Peyer's patch (tissue), 4 donors: Measurements from ENCODE around the gene GALNT2.

ENCODE experiments used
- POLR2A ChIP-seq, 2 donors: fragments of 450-650 bp; IDR thresholded peaks; one replicate each; pipeline ENCODE4 v1.5.1; 2017; ENCODE audit warnings: antibody characterized with exemption in 2 of 2, mild to moderate bottlenecking in 2 of 2, moderate library complexity in 2 of 2
- TF ChIP-seq, protein P1 (sequence below), 6 experiments: fragments of 450-650 bp in 4 of 6; fragments of 200-600 bp in 2 of 6; sonication (generic) in 1 of 6; IDR thresholded peaks; one replicate each; pipeline ENCODE4 v1.5.1; 2017 to 2019; ENCODE audit warnings: antibody characterized with exemption in 6 of 6, mild to moderate bottlenecking in 3 of 6, moderate library complexity in 1 of 6

DNA sequence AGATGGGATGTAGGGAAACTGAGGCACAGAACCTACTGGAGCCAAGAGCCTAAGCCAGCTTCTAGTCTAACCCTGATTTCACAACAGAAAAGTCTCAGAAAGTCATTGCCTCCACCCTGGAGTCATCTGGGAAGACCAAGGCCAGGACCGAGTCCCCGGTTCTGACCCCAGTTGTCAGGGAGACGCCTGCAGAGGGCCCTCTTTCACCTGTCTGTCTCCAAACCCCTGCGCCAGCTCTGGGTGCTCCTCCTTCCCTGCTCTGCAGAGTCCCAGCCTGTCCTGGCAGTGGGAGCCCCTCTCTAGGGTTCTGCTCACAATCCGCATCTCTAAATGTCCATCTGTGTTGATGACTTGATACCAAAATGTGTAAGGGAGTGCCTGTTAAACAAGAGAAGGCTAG is 209.4 kb downstream of the GALNT2 start:
- no peak for TF ChIP-seq POLR2A (IDR thresholded peaks at IDR 0.05)
- TF ChIP-seq, protein P1, sequence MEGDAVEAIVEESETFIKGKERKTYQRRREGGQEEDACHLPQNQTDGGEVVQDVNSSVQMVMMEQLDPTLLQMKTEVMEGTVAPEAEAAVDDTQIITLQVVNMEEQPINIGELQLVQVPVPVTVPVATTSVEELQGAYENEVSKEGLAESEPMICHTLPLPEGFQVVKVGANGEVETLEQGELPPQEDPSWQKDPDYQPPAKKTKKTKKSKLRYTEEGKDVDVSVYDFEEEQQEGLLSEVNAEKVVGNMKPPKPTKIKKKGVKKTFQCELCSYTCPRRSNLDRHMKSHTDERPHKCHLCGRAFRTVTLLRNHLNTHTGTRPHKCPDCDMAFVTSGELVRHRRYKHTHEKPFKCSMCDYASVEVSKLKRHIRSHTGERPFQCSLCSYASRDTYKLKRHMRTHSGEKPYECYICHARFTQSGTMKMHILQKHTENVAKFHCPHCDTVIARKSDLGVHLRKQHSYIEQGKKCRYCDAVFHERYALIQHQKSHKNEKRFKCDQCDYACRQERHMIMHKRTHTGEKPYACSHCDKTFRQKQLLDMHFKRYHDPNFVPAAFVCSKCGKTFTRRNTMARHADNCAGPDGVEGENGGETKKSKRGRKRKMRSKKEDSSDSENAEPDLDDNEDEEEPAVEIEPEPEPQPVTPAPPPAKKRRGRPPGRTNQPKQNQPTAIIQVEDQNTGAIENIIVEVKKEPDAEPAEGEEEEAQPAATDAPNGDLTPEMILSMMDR (IDR thresholded peaks at IDR 0.05): no peak
